Prostate gland (tissue), 2 donors: Measurements from ENCODE around the gene GREB1.

ENCODE experiments used
- POLR2A ChIP-seq: fragments of 450-650 bp; IDR thresholded peaks from one replicate; pipeline ENCODE4 v1.6.1; 2016; ENCODE audit warnings: antibody characterized with exemption, mild to moderate bottlenecking
- POLR2AphosphoS5 ChIP-seq: sonication (generic); formaldehyde crosslinking; IDR thresholded peaks from one replicate; pipeline ENCODE4 v1.6.1; 2017; ENCODE audit warnings: antibody characterized with exemption
- TF ChIP-seq, protein P1 (sequence below), 4 experiments: fragments of 200-600 bp in 2 of 4; fragments of 450-650 bp in 2 of 4; sonication (generic) in 2 of 4; IDR thresholded peaks; 1 replicate in 3 of 4; 2 replicates in 1 of 4; pipeline ENCODE4 v1.5.1; 2016 to 2019; ENCODE audit warnings: antibody characterized with exemption in 4 of 4, mild to moderate bottlenecking in 2 of 4, moderate library complexity in 2 of 4

DNA sequence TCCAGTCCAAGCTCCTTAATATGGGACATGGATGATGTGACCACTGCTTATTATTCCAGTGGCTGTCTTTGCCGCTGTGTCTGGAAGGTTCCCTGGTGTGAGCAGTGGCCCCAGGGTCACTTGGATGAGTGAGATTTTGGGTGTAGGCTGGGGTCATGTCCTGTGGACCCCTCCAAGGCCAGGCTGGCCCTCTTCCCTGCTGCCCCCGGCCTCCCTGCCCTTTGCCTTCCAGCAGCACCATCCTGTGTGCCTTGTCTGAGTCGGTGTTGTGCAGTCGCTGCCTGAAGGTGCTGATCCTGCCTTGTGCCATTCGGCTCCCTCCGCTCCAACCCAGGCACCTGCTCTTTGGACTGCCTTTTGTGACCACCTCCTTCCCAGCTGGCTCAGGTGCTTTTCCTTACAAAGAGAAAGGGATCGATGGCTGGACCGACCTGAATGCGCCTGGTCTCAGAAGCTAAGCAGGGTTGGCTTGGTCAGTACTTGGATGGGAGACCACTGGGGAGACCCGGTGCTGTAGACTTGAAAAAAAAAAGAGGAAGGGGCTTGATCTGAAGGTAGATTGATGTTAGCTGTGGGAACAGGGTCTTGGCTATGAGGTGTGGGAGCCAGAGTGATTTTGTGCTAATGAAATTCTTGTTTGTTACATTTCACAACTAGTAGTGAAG lies 16.7 kb upstream of the GREB1 start:
- TF ChIP-seq POLR2AphosphoS5 (no peak), POLR2A (no peak)
- TF ChIP-seq, protein P1, sequence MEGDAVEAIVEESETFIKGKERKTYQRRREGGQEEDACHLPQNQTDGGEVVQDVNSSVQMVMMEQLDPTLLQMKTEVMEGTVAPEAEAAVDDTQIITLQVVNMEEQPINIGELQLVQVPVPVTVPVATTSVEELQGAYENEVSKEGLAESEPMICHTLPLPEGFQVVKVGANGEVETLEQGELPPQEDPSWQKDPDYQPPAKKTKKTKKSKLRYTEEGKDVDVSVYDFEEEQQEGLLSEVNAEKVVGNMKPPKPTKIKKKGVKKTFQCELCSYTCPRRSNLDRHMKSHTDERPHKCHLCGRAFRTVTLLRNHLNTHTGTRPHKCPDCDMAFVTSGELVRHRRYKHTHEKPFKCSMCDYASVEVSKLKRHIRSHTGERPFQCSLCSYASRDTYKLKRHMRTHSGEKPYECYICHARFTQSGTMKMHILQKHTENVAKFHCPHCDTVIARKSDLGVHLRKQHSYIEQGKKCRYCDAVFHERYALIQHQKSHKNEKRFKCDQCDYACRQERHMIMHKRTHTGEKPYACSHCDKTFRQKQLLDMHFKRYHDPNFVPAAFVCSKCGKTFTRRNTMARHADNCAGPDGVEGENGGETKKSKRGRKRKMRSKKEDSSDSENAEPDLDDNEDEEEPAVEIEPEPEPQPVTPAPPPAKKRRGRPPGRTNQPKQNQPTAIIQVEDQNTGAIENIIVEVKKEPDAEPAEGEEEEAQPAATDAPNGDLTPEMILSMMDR (IDR thresholded peaks at IDR 0.05), result no peak
